SK-N-DZ (cell line): ENCODE data around the gene SLFN11.
"Not testable (repeated sequence)": the region's sequence is repeated elsewhere in the genome, so short reads cannot be mapped to it uniquely, and the experiment has no call there.

Source experiments
- DNase-seq: peaks from one replicate; pipeline ENCODE4 v3.0.0-alpha.2; 2015; ENCODE audit warnings: low spot score

SLFN11 gene

GRCh38 chr17:35361027-35361426, 12.4 kb downstream of the SLFN11 start:
- DNase-seq: no peak

- no peak for DNase-seq
These were observed 14.0 kb downstream of the SLFN11 start for GRCh38 chr17:35359398-35359797.

GRCh38 chr17:35352284-35352683, 21.1 kb downstream of the SLFN11 start:
- DNase-seq: no peak

- no peak for DNase-seq
These were observed 22.9 kb downstream of the SLFN11 start for GRCh38 chr17:35350493-35350892.

GRCh38 chr17:35345926-35346771, 27.3 kb downstream of the SLFN11 start:
- no peak for DNase-seq

- no peak for DNase-seq
These were observed 27.9 kb downstream of the SLFN11 start for GRCh38 chr17:35345445-35345925.

GRCh38 chr17:35344262-35344661, 29.2 kb downstream of the SLFN11 start:
- no peak for DNase-seq

GRCh38 chr17:35342276-35342675, 31.1 kb downstream of the SLFN11 start:
- no peak for DNase-seq

- DNase-seq: no peak
These were observed 31.9 kb downstream of the SLFN11 start for GRCh38 chr17:35341411-35341992.

GRCh38 chr17:35338230-35338629, 35.2 kb downstream of the SLFN11 start:
- no peak for DNase-seq

GRCh38 chr17:35337364-35337763, 36.1 kb downstream of the SLFN11 start:
- DNase-seq: no peak

GRCh38 chr17:35333578-35333977, 39.8 kb downstream of the SLFN11 start:
- DNase-seq: not testable (repeated sequence)

- DNase-seq: no peak
These were observed 50.7 kb downstream of the SLFN11 start for GRCh38 chr17:35322749-35323148.

- no peak for DNase-seq
These were observed 57.5 kb downstream of the SLFN11 start for GRCh38 chr17:35315971-35316370.

- DNase-seq: no peak
These were observed 58.1 kb downstream of the SLFN11 start for GRCh38 chr17:35315283-35315682.

GRCh38 chr17:35314415-35315216, 58.8 kb downstream of the SLFN11 start:
- no peak for DNase-seq

GRCh38 chr17:35313875-35314409, 59.5 kb downstream of the SLFN11 start:
- DNase-seq: no peak

GRCh38 chr17:35312790-35313711, 60.4 kb downstream of the SLFN11 start:
- DNase-seq: peak; percentile 54

GRCh38 chr17:35312346-35312745, 61.1 kb downstream of the SLFN11 start:
- DNase-seq: no peak

- DNase-seq: not testable (repeated sequence)
These were observed 64.1 kb downstream of the SLFN11 start for GRCh38 chr17:35309345-35309744.
